Effector CD8-positive, alpha-beta T cell (primary cell): ENCODE measurements around the gene UBTD2.
"Not testable (repeated sequence)": the region's sequence is repeated elsewhere in the genome, so short reads cannot be mapped to it uniquely, and the experiment has no call there.

ENCODE experiments used
- DNase-seq: peaks from one replicate; lab custom pipeline; 2025; lab: John Stamatoyannopoulos, UW
- total RNA-seq, 4 experiments: gene quantifications; one replicate each; lab custom pipeline; 2026; lab: John Stamatoyannopoulos, UW

The UBTD2 gene, protein sequence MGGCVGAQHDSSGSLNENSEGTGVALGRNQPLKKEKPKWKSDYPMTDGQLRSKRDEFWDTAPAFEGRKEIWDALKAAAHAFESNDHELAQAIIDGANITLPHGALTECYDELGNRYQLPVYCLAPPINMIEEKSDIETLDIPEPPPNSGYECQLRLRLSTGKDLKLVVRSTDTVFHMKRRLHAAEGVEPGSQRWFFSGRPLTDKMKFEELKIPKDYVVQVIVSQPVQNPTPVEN
- 13.7 to 20.8 (median 17.4) reads per million in 4 experiments for total RNA-seq

GRCh38 chr5:172283020-172283861, at the start of gene UBTD2:
Gene UBTD2, minus strand, starts transcription at chr5:172283764. Its CDS starts 99 bp downstream, at chr5:172283665.
- DNase-seq = peak; percentile 46

DNA sequence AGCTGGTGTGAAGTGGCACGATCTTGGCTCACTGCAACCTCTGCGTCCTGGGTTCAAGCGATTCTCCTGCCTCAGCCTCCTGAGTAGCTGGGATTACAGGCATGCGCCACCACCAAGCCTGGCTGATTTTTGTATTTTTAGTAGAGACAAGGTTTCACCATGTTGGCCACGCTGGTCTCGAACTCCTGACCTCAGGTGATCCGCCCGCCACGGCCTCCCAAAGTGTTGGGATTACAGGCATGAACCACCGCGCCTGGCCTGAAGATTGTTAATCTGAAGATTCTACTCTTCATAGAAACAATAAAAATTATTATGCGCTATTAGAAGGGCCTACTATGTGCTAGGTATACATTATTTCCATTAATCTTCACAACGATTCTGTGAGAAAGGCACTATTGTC, 43.3 kb upstream of the UBTD2 start:
- not testable (repeated sequence) for DNase-seq

DNA sequence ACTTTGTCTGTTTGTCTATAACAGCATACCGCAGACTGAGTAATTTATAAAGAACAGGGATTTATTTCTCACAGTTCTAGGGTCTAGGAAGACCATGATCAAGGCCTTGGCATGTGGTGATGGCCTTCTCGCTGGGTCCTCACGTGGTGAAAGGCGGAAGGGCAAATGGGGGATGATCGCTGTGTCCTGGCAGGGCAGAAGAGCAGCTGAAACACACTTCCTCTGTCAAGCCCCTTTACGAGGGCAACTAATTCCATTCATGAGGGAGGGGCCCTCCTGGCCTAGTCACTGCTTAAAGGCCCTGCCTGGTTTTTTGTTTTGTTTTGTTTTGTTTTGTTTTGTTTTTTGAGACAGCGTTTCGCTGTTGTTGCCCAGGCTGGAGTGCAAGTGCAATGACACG, 41.9 kb upstream of the UBTD2 start:
- no peak for DNase-seq

GRCh38 chr5:172322028-172322965, 38.7 kb upstream of the UBTD2 start:
- DNase-seq = no peak

DNA sequence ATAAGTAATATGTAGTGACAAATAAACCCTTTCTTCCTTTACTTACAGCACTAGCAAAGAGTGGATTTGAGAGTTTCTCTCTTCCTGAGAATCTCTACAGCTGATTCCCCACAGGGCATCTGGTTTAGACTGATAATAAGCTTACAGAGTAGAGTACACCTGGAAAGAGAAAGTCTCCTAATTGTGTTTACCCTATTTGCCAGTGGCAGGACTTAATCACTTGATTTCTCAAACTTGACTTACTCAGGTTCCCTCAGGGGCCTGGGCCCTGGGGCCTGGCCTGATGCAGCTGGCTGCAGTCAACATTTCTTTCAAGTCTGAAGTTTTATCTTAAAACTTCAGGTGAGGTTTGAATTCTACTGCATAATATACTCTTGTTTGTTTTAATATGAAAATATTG, 38.0 kb upstream of the UBTD2 start:
- no peak for DNase-seq

DNA sequence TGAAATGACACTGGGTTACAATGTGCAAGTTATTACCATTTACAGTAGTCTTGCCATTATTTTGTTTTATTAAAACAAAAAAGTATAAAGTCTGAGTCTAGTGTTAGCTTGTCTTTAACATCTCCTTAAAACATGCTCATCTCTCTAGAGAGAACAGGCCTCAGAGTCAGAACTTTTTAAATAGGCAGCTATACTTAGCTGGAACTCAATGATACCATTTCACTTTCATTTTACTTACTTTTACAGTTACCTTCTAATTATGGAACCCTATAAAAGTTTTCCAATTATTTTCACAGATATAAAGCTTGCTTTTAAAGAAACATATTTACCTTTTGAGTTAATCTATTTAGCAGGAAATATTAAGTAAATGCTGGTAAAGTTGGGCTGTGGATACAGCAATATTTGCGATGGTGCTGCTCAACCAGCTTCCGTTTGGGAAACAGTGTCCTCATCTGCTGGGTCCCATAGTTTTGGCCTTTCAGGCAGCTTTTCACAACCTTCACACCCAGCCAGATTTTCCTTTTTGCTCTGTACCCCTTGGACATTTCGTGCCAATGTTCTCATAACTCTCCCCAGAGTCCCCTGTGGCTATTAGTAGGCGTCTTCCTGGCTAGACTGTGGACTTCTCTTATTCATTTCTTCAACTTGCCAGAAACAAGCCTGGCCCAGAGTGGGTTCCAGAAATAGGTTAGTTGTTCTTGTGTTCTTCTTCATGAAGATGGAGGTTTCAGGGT, 36.3 kb upstream of the UBTD2 start:
- DNase-seq = no peak

- no peak for DNase-seq
Observed at GRCh38 chr5:172315587-172316493, 32.3 kb upstream of the UBTD2 start.

- DNase-seq = no peak
Observed at GRCh38 chr5:172313915-172314314, 30.4 kb upstream of the UBTD2 start.

- no peak for DNase-seq
Observed at GRCh38 chr5:172312286-172312685, 28.7 kb upstream of the UBTD2 start.

GRCh38 chr5:172311605-172312004, 28.0 kb upstream of the UBTD2 start:
- no peak for DNase-seq

DNA sequence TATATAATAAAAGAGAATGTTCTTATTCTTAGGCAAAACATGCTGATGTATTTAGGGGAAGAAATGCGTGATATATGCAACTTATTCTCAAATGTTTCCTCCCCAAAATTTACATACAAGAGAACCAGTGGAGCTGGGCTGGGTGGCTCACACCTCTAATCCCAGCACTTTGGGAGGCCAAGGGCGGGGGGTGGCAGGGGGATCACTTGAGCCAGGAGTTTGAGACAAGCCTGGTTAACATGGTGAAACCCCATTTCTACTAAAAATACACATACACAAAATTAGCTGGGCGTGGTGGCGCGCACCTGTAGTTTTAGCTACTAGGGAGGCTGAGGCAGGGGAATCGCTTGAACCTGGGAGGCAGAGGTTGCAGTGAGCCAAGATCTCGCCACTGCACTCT, 27.5 kb upstream of the UBTD2 start:
- no peak for DNase-seq

GRCh38 chr5:172305380-172305779, 21.8 kb upstream of the UBTD2 start:
- no peak for DNase-seq

GRCh38 chr5:172303572-172304335, 20.2 kb upstream of the UBTD2 start:
- DNase-seq = no peak

GRCh38 chr5:172303162-172303561, 19.6 kb upstream of the UBTD2 start:
- no peak for DNase-seq

GRCh38 chr5:172302047-172302710, 18.6 kb upstream of the UBTD2 start:
- no peak for DNase-seq

DNA sequence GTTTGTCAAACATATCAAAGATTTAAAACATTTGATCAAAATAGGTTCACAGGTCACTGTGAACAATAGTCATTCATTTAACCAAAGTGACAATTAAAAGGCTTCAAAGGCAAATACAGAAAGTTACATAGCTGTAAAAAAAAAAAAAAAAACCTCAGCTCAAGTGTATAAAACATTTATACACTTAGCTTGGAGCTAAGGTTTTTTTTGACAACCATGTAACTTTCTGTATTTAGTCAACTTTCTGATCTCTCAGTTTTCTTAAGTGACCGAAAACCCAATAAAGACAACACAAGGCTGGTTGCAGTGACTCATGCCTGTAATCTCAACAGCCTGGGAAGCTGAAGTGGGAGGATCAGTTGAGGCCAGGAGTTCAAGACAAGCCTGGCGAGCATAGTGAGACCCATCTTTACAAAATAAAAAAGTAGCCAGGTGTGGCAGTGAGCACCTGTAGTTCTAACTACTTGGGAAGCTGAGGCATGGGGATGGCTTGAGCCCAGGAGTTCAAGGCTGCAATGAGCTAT, 16.4 kb upstream of the UBTD2 start:
- no peak for DNase-seq

DNA sequence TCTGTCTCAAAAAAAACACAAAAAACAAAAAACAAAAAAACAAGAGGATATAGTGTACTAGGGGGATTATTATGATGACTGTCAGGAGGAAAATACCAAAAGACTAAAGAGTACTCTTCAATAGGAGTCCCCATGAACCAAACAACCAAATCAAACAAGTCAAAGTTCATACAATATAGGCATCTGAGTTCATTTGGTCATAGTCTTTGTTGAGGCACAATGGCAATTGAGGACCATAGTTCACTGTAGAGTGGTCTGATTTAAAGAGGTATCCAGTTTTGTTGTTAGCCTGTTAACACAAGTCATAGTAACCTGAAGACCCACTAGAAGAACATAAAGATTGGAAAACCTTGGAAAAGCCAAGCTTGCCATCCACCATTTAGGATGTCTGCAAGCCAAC, 11.3 kb upstream of the UBTD2 start:
- no peak for DNase-seq

GRCh38 chr5:172293745-172294342, 10.3 kb upstream of the UBTD2 start:
- DNase-seq = no peak
